SK-N-SH treated with all-trans-retinoic acid at 6 μM for 48 hours (cell line): ENCODE data around the gene MYO3B.

ENCODE experiments used
- ATAC-seq: fragments of 200-7000 bp; cut with Tn5 transposase; 3 replicates; pipeline ENCODE4 v1.9.1; 2020; ENCODE audit warnings: mild to moderate bottlenecking, moderate library complexity
- BACH2 ChIP-seq: fragments of 250-450 bp; sonication (Bioruptor Pico); IDR thresholded peaks from 2 replicates; pipeline ENCODE4 v1.9.0; 2021; ENCODE audit warnings: mild to moderate bottlenecking, borderline replicate concordance
- CSDC2 ChIP-seq: fragments of 250-450 bp; sonication (Bioruptor Pico); IDR thresholded peaks from 2 replicates; pipeline ENCODE4 v1.5.0; 2020; ENCODE audit warnings: mild to moderate bottlenecking, moderate library complexity
- CSRNP3 ChIP-seq: fragments of 250-450 bp; sonication (Bioruptor Pico); IDR thresholded peaks from 2 replicates; pipeline ENCODE4 v1.5.1; 2021; ENCODE audit warnings: mild to moderate bottlenecking, moderate library complexity
- ESRRG ChIP-seq: fragments of 250-450 bp; sonication (Bioruptor Pico); IDR thresholded peaks from 2 replicates; pipeline ENCODE4 v1.6.1; 2021; ENCODE audit warnings: mild to moderate bottlenecking
- GLIS3 ChIP-seq: fragments of 250-450 bp; sonication (Bioruptor Pico); IDR thresholded peaks from 2 replicates; pipeline ENCODE4 v1.5.0; 2020; ENCODE audit warnings: mild to moderate bottlenecking, moderate library complexity
- ISL1 ChIP-seq: fragments of 250-450 bp; sonication (Bioruptor Pico); IDR thresholded peaks from 2 replicates; pipeline ENCODE4 v2.1.2; 2022; ENCODE audit warnings: mild to moderate bottlenecking, moderate library complexity
- OSR1 ChIP-seq: fragments of 250-450 bp; sonication (Bioruptor Pico); IDR thresholded peaks from 2 replicates; pipeline ENCODE4 v1.8.0; 2022; ENCODE audit warnings: moderate library complexity, mild to moderate bottlenecking, inconsistent platforms
- PATZ1 ChIP-seq: fragments of 250-450 bp; sonication (Bioruptor Pico); IDR thresholded peaks from 2 replicates; pipeline ENCODE4 v1.8.0; 2020; ENCODE audit warnings: mild to moderate bottlenecking, moderate library complexity, borderline replicate concordance
- POU6F1 ChIP-seq: fragments of 250-450 bp; sonication (Bioruptor Pico); IDR thresholded peaks from 2 replicates; pipeline ENCODE4 v1.8.0; 2021; ENCODE audit warnings: low read depth, mild to moderate bottlenecking, moderate library complexity, borderline replicate concordance
- PPARA ChIP-seq: fragments of 250-450 bp; sonication (Bioruptor Pico); IDR thresholded peaks from 2 replicates; pipeline ENCODE4 v1.5.0; 2020; ENCODE audit warnings: mild to moderate bottlenecking, borderline replicate concordance
- RARB ChIP-seq: fragments of 250-450 bp; sonication (Bioruptor Pico); IDR thresholded peaks from 2 replicates; pipeline ENCODE4 v1.8.0; 2021; ENCODE audit warnings: mild to moderate bottlenecking, moderate library complexity
- SNAI2 ChIP-seq: fragments of 250-450 bp; sonication (Bioruptor Pico); IDR thresholded peaks from 2 replicates; pipeline ENCODE4 v1.5.0; 2020; ENCODE audit warnings: mild to moderate bottlenecking, moderate library complexity
- TCF4 ChIP-seq: fragments of 250-450 bp; sonication (Bioruptor Pico); IDR thresholded peaks from 2 replicates; pipeline ENCODE4 v1.8.0; 2021; ENCODE audit warnings: mild to moderate bottlenecking, moderate library complexity, borderline replicate concordance
- TOX ChIP-seq: fragments of 250-450 bp; sonication (Bioruptor Pico); IDR thresholded peaks from 2 replicates; pipeline ENCODE4 v1.8.0; 2021; ENCODE audit warnings: mild to moderate bottlenecking, moderate library complexity, borderline replicate concordance
- TSHZ2 ChIP-seq: fragments of 250-450 bp; sonication (Bioruptor Pico); IDR thresholded peaks from 2 replicates; pipeline ENCODE4 v1.5.0; 2020; ENCODE audit warnings: mild to moderate bottlenecking, moderate library complexity
- ZC3H10 ChIP-seq: fragments of 250-450 bp; sonication (Bioruptor Pico); IDR thresholded peaks from 2 replicates; pipeline ENCODE4 v1.5.1; 2021; ENCODE audit warnings: mild to moderate bottlenecking, moderate library complexity
- ZFP3 ChIP-seq: fragments of 250-450 bp; sonication (Bioruptor Pico); IDR thresholded peaks from 2 replicates; pipeline ENCODE4 v1.5.0; 2020; ENCODE audit warnings: mild to moderate bottlenecking, moderate library complexity
- ZFP30 ChIP-seq: fragments of 450-650 bp; formaldehyde crosslinking; IDR thresholded peaks from 2 replicates; pipeline ENCODE4 v1.5.0; 2022; ENCODE audit warnings: mild to moderate bottlenecking, moderate library complexity
- ZNF565 ChIP-seq: fragments of 450-650 bp; formaldehyde crosslinking; conservative IDR thresholded peaks from 2 replicates; pipeline ENCODE4 v1.5.0; 2020; ENCODE audit warnings: low read depth, mild to moderate bottlenecking, moderate library complexity
- ZNF8 ChIP-seq: fragments of 450-650 bp; formaldehyde crosslinking; IDR thresholded peaks from 2 replicates; pipeline ENCODE4 v1.5.0; 2020; ENCODE audit warnings: mild to moderate bottlenecking, moderate library complexity

MYO3B gene

GRCh38 chr2:170369894-170370293, 191.9 kb downstream of the MYO3B start (continued):
- TF ChIP-seq PATZ1 (CRISPR knock-in tag), result no peak

GRCh38 chr2:170371231-170371998, 193.5 kb downstream of the MYO3B start:
- TF ChIP-seq ISL1 (CRISPR knock-in tag) (no peak), BACH2 (no peak), ZFP3 (no peak), RARB (CRISPR knock-in tag) (no peak), TSHZ2 (CRISPR knock-in tag) (no peak), PPARA (no peak), SNAI2 (CRISPR knock-in tag) (no peak), ZC3H10 (CRISPR knock-in tag) (no peak), CSDC2 (CRISPR knock-in tag) (no peak), ZNF565 (CRISPR knock-in tag) (no peak), CSRNP3 (no peak), PATZ1 (CRISPR knock-in tag) (no peak), TCF4 (no peak), ZFP30 (CRISPR knock-in tag) (no peak), ZNF8 (CRISPR knock-in tag) (no peak), GLIS3 (CRISPR knock-in tag) (no peak)
- ATAC-seq, result no peak

GRCh38 chr2:170375192-170375591, 197.2 kb downstream of the MYO3B start:
- no peak for TF ChIP-seq POU6F1 (CRISPR knock-in tag)
- no peak for TF ChIP-seq TOX
- TF ChIP-seq ZNF565 (CRISPR knock-in tag), result no peak
- TF ChIP-seq ESRRG (CRISPR knock-in tag), result no peak
- TF ChIP-seq PATZ1 (CRISPR knock-in tag), result no peak
- no peak for TF ChIP-seq ZFP3
- TF ChIP-seq CSDC2 (CRISPR knock-in tag), result no peak
- TF ChIP-seq PPARA, result no peak
- TF ChIP-seq GLIS3 (CRISPR knock-in tag), result no peak
- no peak for TF ChIP-seq TSHZ2 (CRISPR knock-in tag)
- no peak for TF ChIP-seq TCF4
- no peak for TF ChIP-seq OSR1 (CRISPR knock-in tag)
- no peak for TF ChIP-seq ISL1 (CRISPR knock-in tag)
- no peak for TF ChIP-seq ZFP30 (CRISPR knock-in tag)
- no peak for TF ChIP-seq ZC3H10 (CRISPR knock-in tag)
- TF ChIP-seq, all 23 proteins: peak for 0
- ATAC-seq, result no peak
